Skeletal muscle cell (primary cell): Measurements from ENCODE around the gene FIGNL1.
A peak's percentile ranks its signal among the peaks of the same experiment; 100 is the strongest.

ENCODE experiments used
- DNase-seq: peaks from one replicate; pipeline ENCODE4 v3.0.0-alpha.2; 2010; ENCODE audit warnings: low read depth
- H3K4me3 ChIP-seq: 2 replicates; pipeline ENCODE4 v1.5.1; 2011; ENCODE audit warnings: low read depth, mild to moderate bottlenecking, control low read depth, low read length, moderate library complexity

FIGNL1 gene

GRCh38 chr7:50431722-50432305, 18.3 kb downstream of the FIGNL1 start:
- DNase-seq: no peak
- no peak overlapping the region for H3K4me3 ChIP-seq

DNA sequence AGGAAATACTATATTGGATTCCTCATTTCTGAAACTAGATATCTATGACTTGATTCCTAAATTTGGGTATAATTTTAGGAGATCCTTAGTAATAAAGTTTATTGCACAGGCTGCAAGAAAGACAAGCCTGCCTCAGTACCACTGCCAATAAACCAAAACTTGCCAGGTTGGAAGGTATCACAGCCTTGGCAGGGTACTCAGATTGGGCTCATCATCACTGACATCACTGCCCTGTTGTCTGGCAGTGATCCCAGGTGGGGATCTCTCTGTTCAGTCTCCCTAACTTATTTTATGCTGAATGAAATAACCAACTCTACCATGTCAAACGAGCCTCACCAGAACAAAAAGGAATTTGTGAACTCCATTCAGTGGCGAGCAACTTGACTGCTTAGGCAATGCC, 18.8 kb downstream of the FIGNL1 start:
- H3K4me3 ChIP-seq: no peak overlapping the region
- no peak for DNase-seq

GRCh38 chr7:50428911-50429310, 21.2 kb downstream of the FIGNL1 start:
- no peak overlapping the region for H3K4me3 ChIP-seq
- DNase-seq: no peak

- no peak overlapping the region for H3K4me3 ChIP-seq
- DNase-seq: no peak
Observed at GRCh38 chr7:50427518-50427917, 22.6 kb downstream of the FIGNL1 start.

GRCh38 chr7:50426280-50427045, 23.7 kb downstream of the FIGNL1 start:
- no peak for DNase-seq

GRCh38 chr7:50425318-50425717, 24.8 kb downstream of the FIGNL1 start:
- H3K4me3 ChIP-seq: no peak overlapping the region
- no peak for DNase-seq

More at GRCh38 chr7:50426280-50427045, 23.7 kb downstream of the FIGNL1 start:
- H3K4me3 ChIP-seq: no peak overlapping the region

DNA sequence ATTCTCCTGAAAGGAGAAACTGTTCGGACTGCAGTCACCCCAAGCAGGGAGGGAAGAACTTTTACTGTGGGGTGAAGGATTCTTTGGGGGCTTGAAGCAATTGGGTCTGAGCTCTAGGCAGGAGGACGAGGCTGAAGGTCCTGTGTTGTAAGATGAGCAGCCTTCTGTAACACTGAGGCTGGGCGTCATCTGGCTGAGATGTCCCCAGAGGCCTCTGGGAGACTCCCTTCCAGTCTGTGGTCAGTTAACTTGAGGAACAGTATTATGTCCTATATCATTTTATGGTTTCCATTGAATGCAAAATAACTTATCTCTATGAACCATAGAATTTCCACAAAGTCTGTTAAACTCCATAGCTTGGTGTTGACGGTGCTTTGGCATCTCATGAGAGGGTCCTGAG, 26.3 kb downstream of the FIGNL1 start:
- DNase-seq: no peak
- no peak overlapping the region for H3K4me3 ChIP-seq

GRCh38 chr7:50422858-50423257, 27.3 kb downstream of the FIGNL1 start:
- no peak overlapping the region for H3K4me3 ChIP-seq
- no peak for DNase-seq

DNA sequence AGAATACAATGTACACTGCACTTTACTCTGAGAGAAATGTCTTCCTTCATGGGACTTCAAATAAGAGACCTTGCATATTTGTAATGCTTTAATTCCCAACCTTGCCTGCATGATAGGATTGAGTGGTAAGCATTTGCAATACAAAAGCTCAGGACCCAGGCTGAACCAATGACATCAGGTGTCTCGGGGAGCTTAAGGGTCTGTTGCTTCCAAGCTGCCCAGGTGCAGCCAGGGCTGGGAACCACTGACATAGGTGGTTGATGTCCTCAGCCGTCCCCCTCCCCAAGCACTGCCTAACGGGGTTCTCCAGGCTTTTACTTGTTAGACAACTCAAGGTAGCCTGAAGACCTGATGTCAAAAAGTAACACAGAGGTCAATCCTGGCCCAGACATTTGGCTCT, 29.1 kb downstream of the FIGNL1 start:
- no peak overlapping the region for H3K4me3 ChIP-seq
- no peak for DNase-seq

GRCh38 chr7:50418526-50419290, 31.4 kb downstream of the FIGNL1 start:
- no peak overlapping the region for H3K4me3 ChIP-seq
- DNase-seq: no peak

DNA sequence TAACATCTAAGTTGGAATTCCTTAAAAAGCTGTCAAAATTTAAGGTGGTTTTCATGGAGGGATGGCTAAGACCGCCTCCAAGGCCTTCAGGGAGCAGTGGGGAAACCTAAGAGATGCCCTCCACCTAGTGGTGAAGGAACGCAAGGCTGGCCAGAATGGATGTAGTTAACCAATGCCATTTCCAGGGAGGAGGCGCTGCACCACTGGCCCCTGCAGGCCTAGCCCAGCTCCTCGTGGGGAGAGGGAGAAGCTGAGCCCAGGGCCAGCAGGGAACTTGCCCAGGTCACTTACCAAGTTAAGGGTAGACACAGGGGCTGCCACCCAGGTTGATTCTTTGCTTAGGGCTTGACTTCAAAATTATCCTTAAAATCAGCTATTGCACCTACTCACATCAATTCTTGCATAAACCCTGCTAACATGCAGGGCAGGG, 32.0 kb downstream of the FIGNL1 start:
- DNase-seq: peak; percentile 27
- H3K4me3 ChIP-seq: no peak overlapping the region

GRCh38 chr7:50416527-50417182, 33.5 kb downstream of the FIGNL1 start:
- no peak overlapping the region for H3K4me3 ChIP-seq
- no peak for DNase-seq

DNA sequence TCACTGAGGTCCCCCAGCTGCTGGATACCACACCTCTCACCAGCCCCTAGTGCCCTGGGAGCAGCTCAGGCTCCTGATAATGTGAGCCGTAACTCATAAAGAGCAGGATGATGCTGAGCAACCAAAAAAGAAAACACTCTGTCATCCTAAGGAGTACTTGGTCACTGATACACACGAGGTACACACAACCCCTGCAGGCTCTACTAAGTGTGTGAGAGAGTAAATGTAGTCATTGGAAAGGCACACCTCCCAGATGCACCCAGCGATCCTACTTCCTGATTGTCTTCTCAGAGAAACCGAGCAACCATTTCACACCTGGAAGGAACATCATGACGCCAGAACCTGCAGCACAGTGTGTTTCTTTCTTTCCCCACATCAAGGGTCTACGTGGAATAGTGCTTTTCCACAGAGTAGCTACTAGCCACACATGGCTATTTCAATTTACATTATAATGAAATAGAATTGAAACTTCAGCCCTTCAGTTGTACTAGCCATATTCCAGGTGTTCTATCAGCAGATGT, 34.2 kb downstream of the FIGNL1 start:
- no peak overlapping the region for H3K4me3 ChIP-seq
- DNase-seq: no peak

DNA sequence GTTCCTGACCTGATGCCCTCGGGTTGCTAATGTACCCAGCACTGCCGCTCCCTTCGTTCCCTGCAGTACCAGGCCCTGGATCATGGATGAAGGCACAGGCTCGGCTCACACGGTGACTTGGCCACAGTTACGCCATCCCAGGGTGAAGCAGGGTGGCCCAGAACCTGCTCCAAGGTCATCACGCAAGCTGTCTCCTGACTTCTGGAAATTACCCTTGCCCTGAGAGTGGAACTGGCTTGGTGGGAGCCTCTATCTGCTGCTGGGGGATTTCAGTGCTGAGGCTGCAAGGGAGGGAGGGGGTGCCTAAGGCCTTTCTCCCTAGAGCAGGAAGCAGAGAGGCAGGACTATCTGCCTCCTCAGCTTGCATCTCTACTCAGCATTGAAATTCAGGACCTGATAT, 36.6 kb downstream of the FIGNL1 start:
- no peak overlapping the region for H3K4me3 ChIP-seq
- no peak for DNase-seq

DNA sequence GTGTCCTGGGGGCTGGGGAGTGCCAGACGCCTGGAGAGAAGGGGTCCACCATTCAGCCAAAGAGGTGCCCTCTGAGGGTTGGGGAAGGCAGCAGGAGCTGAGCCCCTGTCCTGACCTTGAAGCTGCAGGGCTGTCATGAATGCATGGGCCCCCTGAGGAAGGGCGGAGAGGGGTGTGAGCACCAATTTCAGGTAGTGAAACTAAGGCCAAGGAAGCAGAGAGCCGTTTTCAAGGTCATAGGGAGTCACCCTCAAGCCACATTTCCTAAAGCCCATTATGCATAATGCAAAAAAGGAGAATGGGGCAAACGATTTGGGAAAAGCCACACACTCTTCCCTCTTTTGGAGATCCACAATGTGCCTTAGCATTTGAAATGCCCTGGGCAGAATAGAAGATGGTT, 37.2 kb downstream of the FIGNL1 start:
- no peak overlapping the region for H3K4me3 ChIP-seq
- no peak for DNase-seq

DNA sequence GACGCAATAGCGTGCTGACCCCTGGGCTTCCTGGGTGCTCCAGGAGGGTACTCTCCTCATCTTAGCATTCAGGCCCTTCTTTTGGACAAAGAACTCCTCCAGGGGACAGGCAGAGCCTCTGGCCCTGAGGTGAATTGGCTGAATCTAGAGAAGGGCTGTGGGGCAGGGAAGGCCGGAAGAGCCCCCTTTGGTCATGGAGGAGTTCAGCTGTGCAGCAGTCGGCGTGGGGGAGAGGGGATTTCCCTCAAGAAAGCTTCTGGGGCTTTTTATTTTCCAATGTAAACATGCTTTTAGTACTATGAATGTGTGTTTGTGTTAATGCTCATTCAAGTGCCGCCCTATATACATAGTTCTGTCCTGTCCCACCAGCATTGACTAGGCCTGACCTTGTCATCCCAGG, 38.8 kb downstream of the FIGNL1 start:
- no peak overlapping the region for H3K4me3 ChIP-seq

DNA sequence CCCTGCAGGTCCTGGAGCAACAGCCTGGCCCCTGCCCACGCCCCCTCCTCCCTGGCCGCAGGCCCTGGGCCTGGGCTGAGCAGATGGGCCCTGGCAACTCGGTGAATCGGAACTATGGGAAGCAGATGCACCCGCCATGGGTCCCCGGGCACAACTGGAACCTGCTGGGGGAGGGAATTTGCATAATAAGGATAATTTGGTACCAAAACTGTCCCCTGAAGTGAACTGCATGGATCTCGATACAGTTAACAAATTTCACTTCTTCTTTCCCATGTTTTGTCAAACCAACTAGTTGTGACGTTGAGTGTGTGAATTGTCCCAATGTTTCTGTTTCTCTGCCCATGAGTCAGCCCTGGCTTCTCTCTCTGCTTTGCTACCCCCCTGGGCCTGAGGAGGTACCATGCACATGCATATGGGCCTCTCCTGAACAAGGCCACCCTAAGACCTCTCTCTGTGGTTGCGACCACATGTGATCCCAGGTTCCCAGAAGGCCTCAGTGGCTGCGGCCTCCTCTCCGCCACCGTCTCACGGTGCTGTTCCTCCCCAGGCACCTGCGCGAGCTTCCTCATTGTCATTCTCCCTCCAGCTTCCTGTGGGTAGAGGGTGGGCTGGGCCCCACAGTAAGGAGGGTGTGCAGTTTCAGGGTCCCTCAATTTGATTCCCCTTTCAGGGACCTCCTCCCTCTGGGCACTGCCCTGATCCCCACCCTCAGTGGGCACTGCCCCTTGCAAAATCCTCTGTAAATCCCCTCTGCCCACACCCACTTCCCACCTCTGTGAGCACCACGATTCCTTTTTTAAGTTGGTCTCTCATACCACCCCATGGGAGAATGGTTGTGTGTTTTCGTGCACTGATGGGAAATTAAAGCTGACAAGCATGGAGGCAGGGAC, 40.0 kb downstream of the FIGNL1 start:
- H3K4me3 ChIP-seq: no peak overlapping the region
- DNase-seq: no peak

More for the DNA sequence above, 38.8 kb downstream of the FIGNL1 start:
- no peak for DNase-seq

GRCh38 chr7:50406935-50407334, 43.2 kb downstream of the FIGNL1 start:
- no peak for DNase-seq
- H3K4me3 ChIP-seq: no peak overlapping the region

- DNase-seq: no peak
- H3K4me3 ChIP-seq: no peak overlapping the region
Observed at GRCh38 chr7:50405221-50405620, 44.9 kb downstream of the FIGNL1 start.
